ENCODE data around the gene TCFL5.
"Not testable (repeated sequence)": the region's sequence is repeated elsewhere in the genome, so short reads cannot be mapped to it uniquely, and the experiment has no call there.

Gene TCFL5

DNA sequence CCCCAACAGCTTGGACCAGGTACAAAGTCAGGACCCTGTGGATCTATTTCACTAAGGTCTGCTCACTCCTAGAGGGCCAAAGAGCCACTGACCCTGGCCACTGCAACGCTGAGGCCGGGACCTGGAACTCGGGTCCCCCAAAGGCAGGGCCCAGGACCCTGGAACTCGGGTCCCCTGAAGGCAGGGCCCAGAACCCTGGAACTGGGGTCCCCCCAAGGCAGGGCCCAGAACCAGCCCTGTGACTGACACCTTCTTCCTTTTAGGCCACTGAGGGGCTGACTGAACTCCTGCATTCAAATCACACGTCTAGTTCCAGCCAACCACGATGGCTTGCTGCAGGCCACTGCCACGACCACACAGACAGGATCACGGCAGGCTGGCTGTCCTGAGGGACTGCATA, 9.4 kb downstream of the TCFL5 start:
- peaks cover 29% of the 10 kb centered on the region; the same call in 1 of the 2 replicates for H4K20me1 ChIP-seq (ENCODE audit: insufficient read depth, low read length)
- no peaks in the 10 kb centered on the region for H3K27me3 ChIP-seq (ENCODE audit: insufficient read depth, low read length, poor library complexity)
- no peak overlapping the region for H3K9ac ChIP-seq (ENCODE audit: low read depth, low read length)
- ATAC-seq (ENCODE audit: insufficient read depth, low read depth) (no peak), DNase-seq (no peak)
- H3K9me3 ChIP-seq (ENCODE audit: insufficient read depth, low read length, severe bottlenecking): no peaks in the 10 kb centered on the region
- H3K27ac ChIP-seq (ENCODE audit: low read length): no peak overlapping the region
- no peaks in the 10 kb centered on the region for H3K4me1 ChIP-seq (ENCODE audit: insufficient read depth, low read length)
- H3K4me2 ChIP-seq (ENCODE audit: insufficient read depth, low read length): no peak overlapping the region
- TF ChIP-seq, protein P1, sequence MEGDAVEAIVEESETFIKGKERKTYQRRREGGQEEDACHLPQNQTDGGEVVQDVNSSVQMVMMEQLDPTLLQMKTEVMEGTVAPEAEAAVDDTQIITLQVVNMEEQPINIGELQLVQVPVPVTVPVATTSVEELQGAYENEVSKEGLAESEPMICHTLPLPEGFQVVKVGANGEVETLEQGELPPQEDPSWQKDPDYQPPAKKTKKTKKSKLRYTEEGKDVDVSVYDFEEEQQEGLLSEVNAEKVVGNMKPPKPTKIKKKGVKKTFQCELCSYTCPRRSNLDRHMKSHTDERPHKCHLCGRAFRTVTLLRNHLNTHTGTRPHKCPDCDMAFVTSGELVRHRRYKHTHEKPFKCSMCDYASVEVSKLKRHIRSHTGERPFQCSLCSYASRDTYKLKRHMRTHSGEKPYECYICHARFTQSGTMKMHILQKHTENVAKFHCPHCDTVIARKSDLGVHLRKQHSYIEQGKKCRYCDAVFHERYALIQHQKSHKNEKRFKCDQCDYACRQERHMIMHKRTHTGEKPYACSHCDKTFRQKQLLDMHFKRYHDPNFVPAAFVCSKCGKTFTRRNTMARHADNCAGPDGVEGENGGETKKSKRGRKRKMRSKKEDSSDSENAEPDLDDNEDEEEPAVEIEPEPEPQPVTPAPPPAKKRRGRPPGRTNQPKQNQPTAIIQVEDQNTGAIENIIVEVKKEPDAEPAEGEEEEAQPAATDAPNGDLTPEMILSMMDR (IDR thresholded peaks at IDR 0.05; ENCODE audit: borderline replicate concordance, extremely low read depth, low read length, poor library complexity, severe bottlenecking): no peak
- no peak for TF ChIP-seq EZH2 (IDR thresholded peaks at IDR 0.05; ENCODE audit: borderline replicate concordance, low read depth, low read length, severe bottlenecking)
- no peak overlapping the region for H3K4me3 ChIP-seq (ENCODE audit: low read depth in 1 of 2, low read length in 2 of 2)
- H3K79me2 ChIP-seq (ENCODE audit: insufficient read depth, low read length): peaks cover 24% of the 10 kb centered on the region
- peaks cover 75% of the 10 kb centered on the region for H3K36me3 ChIP-seq (ENCODE audit: insufficient read depth, low read length)
- no peak overlapping the region for H2AFZ ChIP-seq (ENCODE audit: low read depth, low read length)

DNA sequence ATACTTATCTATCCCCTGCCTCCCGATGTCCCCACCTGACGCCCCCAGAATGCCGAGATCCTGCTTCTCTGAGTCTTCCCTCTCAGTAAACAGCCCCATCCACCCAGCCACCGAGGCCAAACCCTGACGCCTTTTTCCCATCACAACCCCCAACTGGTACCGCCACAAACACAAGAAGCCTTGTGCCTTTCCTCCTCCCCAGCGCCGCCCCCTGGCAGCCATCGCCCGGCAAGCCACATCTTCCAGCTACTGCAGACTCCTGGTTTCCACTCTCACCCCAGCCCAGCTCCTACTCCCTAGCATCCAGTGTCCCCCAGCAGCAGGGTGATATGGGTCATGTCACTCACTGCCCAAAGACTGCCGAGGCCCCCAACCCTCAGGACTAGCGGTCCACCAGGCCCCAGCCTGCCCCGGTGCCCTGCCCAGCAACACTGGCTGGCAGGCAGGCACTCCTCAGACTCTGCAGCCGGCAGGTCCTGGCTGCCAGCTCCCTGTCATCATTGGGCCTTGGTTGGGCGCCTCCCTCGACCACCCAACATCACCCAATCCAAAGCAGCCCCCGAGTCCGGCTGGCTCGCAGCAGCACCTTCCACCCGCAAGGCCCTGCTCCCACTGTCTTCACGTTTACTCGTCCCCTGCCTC, 11.2 kb downstream of the TCFL5 start:
- ATAC-seq (ENCODE audit: insufficient read depth, low read depth) (peak; percentile 14; the same call in 1 of the 3 replicates), DNase-seq (no peak)
- no peaks in the 10 kb centered on the region for H3K4me1 ChIP-seq (ENCODE audit: insufficient read depth, low read length)
- H2AFZ ChIP-seq (ENCODE audit: low read depth, low read length): no peak overlapping the region
- no peak for TF ChIP-seq EZH2 (IDR thresholded peaks at IDR 0.05; ENCODE audit: borderline replicate concordance, low read depth, low read length, severe bottlenecking)
- TF ChIP-seq, protein P1 (IDR thresholded peaks at IDR 0.05; ENCODE audit: borderline replicate concordance, extremely low read depth, low read length, poor library complexity, severe bottlenecking): no peak
- H3K27me3 ChIP-seq (ENCODE audit: insufficient read depth, low read length, poor library complexity): no peaks in the 10 kb centered on the region
- peaks cover 78% of the 10 kb centered on the region for H3K36me3 ChIP-seq (ENCODE audit: insufficient read depth, low read length)
- H3K27ac ChIP-seq (ENCODE audit: low read length): no peak overlapping the region
- peaks cover 18% of the 10 kb centered on the region for H3K79me2 ChIP-seq (ENCODE audit: insufficient read depth, low read length)
- H3K4me2 ChIP-seq (ENCODE audit: insufficient read depth, low read length): no peak overlapping the region
- H3K9ac ChIP-seq (ENCODE audit: low read depth, low read length): no peak overlapping the region
- no peaks in the 10 kb centered on the region for H3K9me3 ChIP-seq (ENCODE audit: insufficient read depth, low read length, severe bottlenecking)
- peaks cover 23% of the 10 kb centered on the region; the same call in 1 of the 2 replicates for H4K20me1 ChIP-seq (ENCODE audit: insufficient read depth, low read length)
- H3K4me3 ChIP-seq (ENCODE audit: low read depth in 1 of 2, low read length in 2 of 2): no peak overlapping the region

DNA sequence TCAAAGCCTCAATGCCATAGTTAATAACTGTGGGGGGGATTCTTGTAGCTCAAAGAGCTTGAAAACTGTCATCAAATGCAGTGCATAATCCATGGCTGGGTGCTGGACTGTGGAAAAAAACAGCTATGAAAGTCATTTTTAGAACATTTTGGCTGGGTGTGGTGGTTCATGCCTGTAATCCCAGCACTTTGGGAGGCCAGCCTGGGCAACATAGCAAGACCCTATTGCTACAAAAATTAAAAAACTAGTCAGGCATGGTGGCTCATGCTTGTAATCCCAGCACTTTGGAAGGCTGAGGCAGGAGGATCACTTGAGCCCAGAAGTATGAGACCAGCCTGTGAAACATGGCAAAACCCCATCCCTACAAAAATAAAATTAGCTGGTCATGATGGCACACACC, 12.2 kb downstream of the TCFL5 start:
- no peak for DNase-seq
- TF ChIP-seq EZH2 (IDR thresholded peaks at IDR 0.05; ENCODE audit: borderline replicate concordance, low read depth, low read length, severe bottlenecking): no peak
- TF ChIP-seq, protein P1 (IDR thresholded peaks at IDR 0.05; ENCODE audit: borderline replicate concordance, extremely low read depth, low read length, poor library complexity, severe bottlenecking): no peak
- no peaks in the 10 kb centered on the region for H3K9me3 ChIP-seq (ENCODE audit: insufficient read depth, low read length, severe bottlenecking)
- no peak overlapping the region for H3K9ac ChIP-seq (ENCODE audit: low read depth, low read length)
- H3K4me2 ChIP-seq (ENCODE audit: insufficient read depth, low read length): no peak overlapping the region
- peaks cover 13% of the 10 kb centered on the region for H3K79me2 ChIP-seq (ENCODE audit: insufficient read depth, low read length)
- ATAC-seq (ENCODE audit: insufficient read depth, low read depth): no peak
- H3K4me1 ChIP-seq (ENCODE audit: insufficient read depth, low read length): no peaks in the 10 kb centered on the region
- no peaks in the 10 kb centered on the region for H3K27me3 ChIP-seq (ENCODE audit: insufficient read depth, low read length, poor library complexity)
- H3K36me3 ChIP-seq (ENCODE audit: insufficient read depth, low read length): peaks cover 71% of the 10 kb centered on the region
- H2AFZ ChIP-seq (ENCODE audit: low read depth, low read length): no peak overlapping the region
- no peak overlapping the region for H3K27ac ChIP-seq (ENCODE audit: low read length)
- peaks cover 20% of the 10 kb centered on the region; the same call in 1 of the 2 replicates for H4K20me1 ChIP-seq (ENCODE audit: insufficient read depth, low read length)
- no peak overlapping the region for H3K4me3 ChIP-seq (ENCODE audit: low read depth in 1 of 2, low read length in 2 of 2)

DNA sequence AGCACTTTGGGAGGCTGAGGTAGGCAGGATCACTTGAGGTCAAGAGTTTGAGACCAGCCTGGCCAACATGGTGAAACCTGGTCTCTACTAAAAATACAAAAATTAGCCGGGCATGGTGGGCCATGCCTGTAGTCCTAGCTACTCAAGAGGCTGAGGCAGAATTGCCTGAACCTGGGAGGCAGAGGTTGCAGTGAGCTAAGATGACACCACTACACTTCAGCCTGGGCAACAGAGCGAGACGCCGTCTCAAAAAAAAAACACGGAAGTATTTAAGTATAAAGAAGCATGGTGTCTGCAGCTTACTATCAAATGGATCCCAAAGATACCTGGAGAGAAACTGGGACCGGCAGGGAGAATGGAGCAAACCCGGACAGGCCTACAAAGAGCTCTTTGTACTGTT, 12.7 kb downstream of the TCFL5 start:
- not testable (repeated sequence) for H3K27ac ChIP-seq (ENCODE audit: low read length); H3K4me2 ChIP-seq (ENCODE audit: insufficient read depth, low read length); H3K4me3 ChIP-seq (ENCODE audit: low read depth in 1 of 2, low read length in 2 of 2); H2AFZ ChIP-seq (ENCODE audit: low read depth, low read length); H3K79me2 ChIP-seq (ENCODE audit: insufficient read depth, low read length); ATAC-seq (ENCODE audit: insufficient read depth, low read depth); H3K4me1 ChIP-seq (ENCODE audit: insufficient read depth, low read length); H3K9me3 ChIP-seq (ENCODE audit: insufficient read depth, low read length, severe bottlenecking); DNase-seq; H3K27me3 ChIP-seq (ENCODE audit: insufficient read depth, low read length, poor library complexity); H3K9ac ChIP-seq (ENCODE audit: low read depth, low read length)
- Histone ChIP-seq H4K20me1 (ENCODE audit: insufficient read depth, low read length) (peaks cover 16% of the 10 kb centered on the region; the same call in 1 of the 2 replicates), H3K36me3 (ENCODE audit: insufficient read depth, low read length) (peaks cover 69% of the 10 kb centered on the region)

Data from DND-41 (cell line).